Smooth muscle cell (in vitro differentiated cells): ENCODE measurements around the gene MKNK2. TPM values are rescaled to one million over a fixed set of nuclear protein-coding genes. Genes with fewer than 3 reads are reported as not detected.

Experiments
- DNase-seq: peaks from one replicate; lab custom pipeline; 2025; ENCODE audit not compliant: unreplicated experiment; lab: John Stamatoyannopoulos, UW
- H2AFZ ChIP-seq: fragments of 200-600 bp; sonication (generic); 2 replicates; pipeline ENCODE4 v1.6.0; 2016; ENCODE audit warnings: antibody characterized with exemption, low read depth, mild to moderate bottlenecking
- H3F3A ChIP-seq: fragments of 200-600 bp; sonication (generic); 2 replicates; pipeline ENCODE4 v1.6.0; 2017; ENCODE audit warnings: antibody characterized with exemption, low read depth
- H3K27ac ChIP-seq: fragments of 200-600 bp; sonication (generic); 2 replicates; pipeline ENCODE4 v1.5.1; 2016; ENCODE audit warnings: low read depth, mild to moderate bottlenecking
- H3K27me3 ChIP-seq: fragments of 200-600 bp; sonication (generic); 2 replicates; pipeline ENCODE4 v1.6.1; 2016; ENCODE audit warnings: low read depth, mild to moderate bottlenecking
- H3K36me3 ChIP-seq: fragments of 200-600 bp; sonication (generic); 2 replicates; pipeline ENCODE4 v1.5.1; 2016; ENCODE audit warnings: low read depth
- H3K4me1 ChIP-seq: fragments of 200-600 bp; sonication (generic); 2 replicates; pipeline ENCODE4 v1.5.1; 2016; ENCODE audit warnings: low read depth
- H3K4me2 ChIP-seq: fragments of 200-600 bp; sonication (generic); 2 replicates; pipeline ENCODE4 v1.6.0; 2016; ENCODE audit warnings: mild to moderate bottlenecking
- H3K4me3 ChIP-seq: fragments of 200-600 bp; sonication (generic); 2 replicates; pipeline ENCODE4 v1.5.1; 2016; ENCODE audit warnings: mild to moderate bottlenecking
- H3K79me2 ChIP-seq: fragments of 200-600 bp; sonication (generic); 2 replicates; pipeline ENCODE4 v1.6.0; 2016; ENCODE audit warnings: low read depth, mild to moderate bottlenecking
- H3K9ac ChIP-seq: fragments of 200-600 bp; sonication (generic); 2 replicates; pipeline ENCODE4 v1.6.0; 2016; ENCODE audit warnings: low read depth
- H3K9me3 ChIP-seq: fragments of 200-600 bp; sonication (generic); replicated peaks from 2 replicates; pipeline ENCODE4 v1.5.1; 2016; ENCODE audit warnings: low read depth
- H4K20me1 ChIP-seq: fragments of 200-600 bp; sonication (generic); 2 replicates; pipeline ENCODE4 v1.6.0; 2016; ENCODE audit warnings: low read depth
- CTCF ChIP-seq: fragments of 200-600 bp; sonication (generic); IDR thresholded peaks from 2 replicates; pipeline ENCODE4 v1.5.1; 2017; ENCODE audit warnings: borderline replicate concordance, mild to moderate bottlenecking, antibody characterized with exemption; ENCODE audit not compliant: insufficient read depth, poor library complexity, severe bottlenecking
- WGBS: methylation state at CpG from one replicate; pipeline ENCODE4 v1.1.7; 2016; ENCODE audit warnings: low lambda C conversion rate; 5-methylcytosine and 5-hydroxymethylcytosine counted together
- polyA plus RNA-seq: library from polyadenylated mRNA; unstranded; fragments of >200 nt; fragmentation: Nextera tagmentation; extraction: Ambion mirVana; gene quantifications from 2 replicates; pipeline ENCODE4 v1.2.1, GENCODE V29; 2016
- total RNA-seq: library from RNA; depleted of rRNA; stranded (reverse); fragments of >200 nt; gene quantifications from 2 replicates; pipeline ENCODE4 v1.2.3, GENCODE V29; 2014

Gene MKNK2
- total and polyA plus RNA-seq, 2 experiments from 2014 or later = 43.6 to 44.7 TPM

- no peak overlapping the region for H3K9ac ChIP-seq
Observed at GRCh38 chr19:2077398-2077797, 26.4 kb upstream of the MKNK2 start.

GRCh38 chr19:2076526-2076944, 25.5 kb upstream of the MKNK2 start:
- H3K9ac ChIP-seq = no peak overlapping the region
- no peaks in the 10 kb centered on the region for H3K9me3 ChIP-seq
- no peaks in the 10 kb centered on the region for H3K4me1 ChIP-seq
- 98% methylated on average over 32 of the region's 32 CpGs for WGBS
- DNase-seq = no peak
- H3K4me2 ChIP-seq = no peak overlapping the region
- no peaks in the 10 kb centered on the region for H3K79me2 ChIP-seq
- no peak for TF ChIP-seq CTCF
- no peak overlapping the region for H3K27ac ChIP-seq
- no peaks in the 10 kb centered on the region for H3K27me3 ChIP-seq
- peaks cover 11% of the 10 kb centered on the region for H4K20me1 ChIP-seq
- peaks cover 5% of the 10 kb centered on the region for H3K36me3 ChIP-seq
- H3K4me3 ChIP-seq = no peak overlapping the region
- no peaks in the 10 kb centered on the region for H3F3A ChIP-seq
- no peak overlapping the region for H2AFZ ChIP-seq

More at GRCh38 chr19:2077398-2077797, 26.4 kb upstream of the MKNK2 start:
- Histone ChIP-seq H3K4me3 (no peak overlapping the region), H4K20me1 (peaks cover 19% of the 10 kb centered on the region), H3K9me3 (no peaks in the 10 kb centered on the region), H3K4me2 (no peak overlapping the region), H3K36me3 (peaks cover 2% of the 10 kb centered on the region), H3K4me1 (no peaks in the 10 kb centered on the region), H3K27ac (no peak overlapping the region), H3K27me3 (no peaks in the 10 kb centered on the region), H3F3A (no peaks in the 10 kb centered on the region), H3K79me2 (peaks cover under 1% of the 10 kb centered on the region), H2AFZ (no peak overlapping the region)
- TF ChIP-seq CTCF = no peak
- WGBS = 95% methylated on average over 7 of the region's 7 CpGs
- DNase-seq = no peak

- no peak overlapping the region for H2AFZ ChIP-seq
- no peaks in the 10 kb centered on the region for H3K4me1 ChIP-seq
- peaks cover 5% of the 10 kb centered on the region for H3K36me3 ChIP-seq
- 95% methylated on average over 32 of the region's 32 CpGs for WGBS
- no peak overlapping the region for H3K4me2 ChIP-seq
- no peaks in the 10 kb centered on the region for H3K79me2 ChIP-seq
- H3K4me3 ChIP-seq = no peak overlapping the region
- H3K27ac ChIP-seq = no peak overlapping the region
- TF ChIP-seq CTCF = no peak
- no peaks in the 10 kb centered on the region for H3K9me3 ChIP-seq
- H3K9ac ChIP-seq = no peak overlapping the region
- H3K27me3 ChIP-seq = no peaks in the 10 kb centered on the region
- H4K20me1 ChIP-seq = no peaks in the 10 kb centered on the region
- H3F3A ChIP-seq = no peaks in the 10 kb centered on the region
- DNase-seq = no peak
Observed at GRCh38 chr19:2072757-2073551, 21.9 kb upstream of the MKNK2 start.
